ENCODE results near the gene IL12RB1. TPM values are rescaled to one million over a fixed set of nuclear protein-coding genes. Genes with fewer than 3 reads are reported as not detected.

Gene IL12RB1
- 10 to 100 TPM; 69.9 to 76.2 TPM for total RNA-seq

DNA sequence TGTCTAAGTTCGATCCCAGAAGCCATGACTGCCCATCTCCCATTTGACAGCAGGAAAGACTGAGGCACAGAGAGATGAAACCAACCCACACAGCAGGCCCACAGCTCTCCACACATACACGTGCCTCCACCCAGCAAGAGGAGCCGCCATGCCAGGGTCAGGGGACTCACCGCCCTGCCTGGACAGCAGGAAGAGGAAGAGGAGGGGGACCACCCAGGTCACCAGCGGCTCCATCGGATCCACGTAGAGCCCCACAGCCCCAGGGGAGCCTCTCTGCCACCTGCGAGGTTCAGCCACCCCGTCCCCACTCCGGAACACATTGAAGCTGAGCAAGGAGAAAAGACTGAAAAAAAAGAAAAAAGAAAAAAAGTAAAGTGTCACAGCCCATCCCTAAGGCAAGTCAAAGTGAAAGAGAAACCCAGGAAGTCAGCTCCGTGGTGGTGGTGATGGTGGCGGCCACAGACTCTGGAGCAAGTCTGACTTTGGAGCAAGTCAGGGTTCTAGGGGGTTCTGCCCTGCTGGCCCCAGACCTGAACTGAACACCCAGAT is at the start of gene IL12RB1:
TSS of gene IL12RB1 (minus strand) at position 345 of the 549 bp plus-strand sequence. CDS start at position 234, 111 bp downstream.
- no peaks in the 10 kb centered on the region for H3K27me3 Mint-ChIP-seq
- peak; percentile 71 for ATAC-seq
- DNase-seq, result peak; percentile 91
- H3K36me3 Mint-ChIP-seq, result peaks cover 24% of the 10 kb centered on the region
- peaks cover 3% of the 10 kb centered on the region for H3K9me3 Mint-ChIP-seq (ENCODE audit: low read depth)
- H3K4me3 Mint-ChIP-seq, result peak within 1 kb of the TSS; percentile 95
- CTCF ChIA-PET, result interaction anchor here (0.7 to 8.0 kb wide), 14 partner anchors 9 to 458 kb away, joined by 3 to 67 read pairs (median 3); partner anchors contain the start of genes ARRDC2, LSM4 and MAST3
- peaks cover 69% of the 10 kb centered on the region for H3K4me1 Mint-ChIP-seq
- peak within 1 kb of the TSS; percentile 99 for H3K27ac Mint-ChIP-seq

DNA sequence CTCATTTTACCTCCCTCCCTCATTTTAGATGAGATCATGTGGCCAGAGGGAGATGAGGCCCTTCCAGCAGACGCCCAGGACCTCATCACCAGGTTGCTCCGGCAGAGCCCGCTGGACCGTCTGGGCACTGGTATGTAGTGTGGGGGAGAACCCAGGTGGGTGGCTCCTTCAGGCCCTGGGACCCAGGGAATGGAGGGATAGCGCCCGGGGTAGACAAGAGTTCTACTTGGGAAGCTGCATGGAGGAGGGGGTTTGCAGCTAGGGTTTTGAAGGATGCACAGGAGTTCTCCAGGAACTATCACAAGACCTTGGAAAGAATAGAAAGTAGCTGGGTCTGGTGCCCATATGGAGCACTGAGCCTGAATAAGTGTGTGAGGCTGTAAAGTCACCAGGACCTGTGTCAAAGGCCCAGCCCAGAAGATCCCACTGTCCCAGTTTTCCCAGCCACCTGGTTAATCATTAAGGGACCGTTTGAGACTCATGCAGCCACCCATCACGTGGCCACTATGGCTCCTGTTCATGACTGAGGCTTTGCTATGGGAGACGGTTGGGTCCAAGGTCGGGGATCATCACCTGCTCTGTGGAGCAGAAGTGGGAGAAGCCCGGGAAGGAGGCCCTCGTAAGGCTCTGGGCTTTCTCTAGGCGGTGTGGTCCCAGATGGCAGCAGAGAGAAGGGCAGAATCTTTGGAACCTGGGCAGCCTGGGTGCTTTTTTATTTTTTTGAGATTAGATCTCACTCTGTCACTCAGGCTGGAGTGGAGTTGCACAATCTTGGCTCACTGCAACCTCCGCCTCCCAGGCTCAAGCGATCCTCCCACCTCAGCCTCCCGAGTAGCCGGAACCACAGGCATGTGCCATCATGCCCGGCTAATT is 49.2 kb upstream of the IL12RB1 start:
- H3K36me3 Mint-ChIP-seq, result peaks cover 34% of the 10 kb centered on the region
- DNase-seq (no peak), ATAC-seq (no peak)
- no peaks in the 10 kb centered on the region for H3K9me3 Mint-ChIP-seq (ENCODE audit: low read depth)
- CTCF ChIA-PET, result no interaction called here
- H3K27ac Mint-ChIP-seq, result no peak overlapping the region
- H3K4me1 Mint-ChIP-seq, result no peaks in the 10 kb centered on the region
- H3K4me3 Mint-ChIP-seq, result no peak overlapping the region
- no peaks in the 10 kb centered on the region for H3K27me3 Mint-ChIP-seq

DNA sequence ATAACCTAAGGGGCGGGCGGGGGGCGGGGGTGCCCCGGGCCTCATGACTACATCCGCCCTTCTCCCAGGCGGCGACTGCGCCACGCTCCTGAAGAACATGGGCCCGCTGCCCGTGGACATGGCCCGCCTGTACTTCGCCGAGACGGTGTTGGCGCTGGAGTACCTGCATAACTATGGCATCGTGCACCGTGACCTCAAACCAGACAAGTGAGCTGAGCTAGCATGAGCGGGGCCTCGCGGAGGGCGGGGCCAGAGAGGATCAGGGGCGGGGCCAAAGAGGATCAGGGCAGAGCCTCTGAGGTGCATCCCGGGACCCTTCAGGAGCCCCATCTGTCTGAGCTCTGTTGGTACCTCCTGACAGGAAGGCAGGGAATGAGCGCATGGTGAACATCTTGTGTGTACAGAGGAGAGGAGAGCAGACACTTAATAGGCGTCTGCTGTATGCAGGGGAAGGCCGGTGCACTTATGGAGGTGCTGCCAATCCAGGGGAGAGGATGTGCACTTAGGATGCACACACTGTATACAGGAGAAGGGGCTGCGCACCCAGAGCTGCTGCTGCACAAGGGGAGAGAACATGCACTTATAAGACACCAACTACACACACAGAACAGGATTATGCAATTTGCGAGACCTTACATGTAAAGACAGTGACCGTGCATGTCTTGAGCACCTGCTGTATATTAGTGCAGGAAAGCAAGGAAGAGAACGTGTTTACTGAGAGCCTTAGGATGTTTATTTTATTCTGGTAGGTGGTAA is 45.3 kb upstream of the IL12RB1 start:
- Mint-ChIP-seq H3K27ac (no peak overlapping the region), H3K27me3 (no peaks in the 10 kb centered on the region), H3K9me3 (ENCODE audit: low read depth) (no peaks in the 10 kb centered on the region), H3K4me1 (peaks cover 10% of the 10 kb centered on the region), H3K36me3 (peaks cover 36% of the 10 kb centered on the region), H3K4me3 (no peak overlapping the region)
- DNase-seq (no peak), ATAC-seq (no peak)
- CTCF ChIA-PET, result interaction anchor here (1.4 kb wide), 1 partner anchor 21 kb away, joined by 4 read pairs; no protein-coding TSS in a partner anchor

DNA sequence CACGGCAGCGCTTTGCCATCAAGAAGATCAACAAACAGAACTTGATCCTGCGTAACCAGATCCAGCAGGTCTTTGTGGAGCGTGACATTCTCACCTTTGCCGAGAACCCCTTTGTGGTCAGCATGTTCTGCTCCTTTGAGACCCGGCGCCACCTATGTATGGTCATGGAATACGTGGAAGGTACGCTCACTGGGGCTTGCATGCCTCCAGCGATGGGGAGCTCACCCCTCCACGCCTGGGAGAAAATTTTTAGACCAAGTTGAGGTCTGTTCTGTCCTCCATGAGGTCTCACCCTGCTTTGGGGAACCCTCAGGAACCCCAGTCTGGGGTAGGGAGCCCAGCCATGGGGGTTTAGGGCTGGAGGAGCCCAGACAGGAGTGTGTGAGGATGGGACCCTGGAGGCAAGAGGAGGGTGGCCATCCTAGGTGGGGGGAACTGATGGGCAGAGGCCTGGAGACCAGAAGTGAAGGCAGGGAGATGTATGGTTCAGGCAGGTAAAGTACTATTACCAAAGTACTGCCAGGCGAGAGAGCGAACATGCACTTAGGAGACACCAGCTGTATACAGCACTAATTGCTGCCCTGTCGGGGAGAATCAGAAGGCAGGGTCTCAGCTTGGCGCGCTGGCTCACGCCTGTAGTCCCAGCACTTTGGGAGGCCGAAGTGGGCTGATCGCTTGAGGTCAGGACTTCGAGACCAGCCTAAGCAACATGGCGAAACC is 43.9 kb upstream of the IL12RB1 start:
- Mint-ChIP-seq H3K36me3 (peaks cover 37% of the 10 kb centered on the region), H3K4me3 (no peak overlapping the region), H3K27me3 (no peaks in the 10 kb centered on the region), H3K9me3 (ENCODE audit: low read depth) (no peaks in the 10 kb centered on the region), H3K4me1 (peaks cover 10% of the 10 kb centered on the region), H3K27ac (no peak overlapping the region)
- DNase-seq (no peak), ATAC-seq (no peak)
- CTCF ChIA-PET, result interaction anchor here (2.5 kb wide), 1 partner anchor 11 kb away, joined by 9 read pairs; no protein-coding TSS in a partner anchor

DNA sequence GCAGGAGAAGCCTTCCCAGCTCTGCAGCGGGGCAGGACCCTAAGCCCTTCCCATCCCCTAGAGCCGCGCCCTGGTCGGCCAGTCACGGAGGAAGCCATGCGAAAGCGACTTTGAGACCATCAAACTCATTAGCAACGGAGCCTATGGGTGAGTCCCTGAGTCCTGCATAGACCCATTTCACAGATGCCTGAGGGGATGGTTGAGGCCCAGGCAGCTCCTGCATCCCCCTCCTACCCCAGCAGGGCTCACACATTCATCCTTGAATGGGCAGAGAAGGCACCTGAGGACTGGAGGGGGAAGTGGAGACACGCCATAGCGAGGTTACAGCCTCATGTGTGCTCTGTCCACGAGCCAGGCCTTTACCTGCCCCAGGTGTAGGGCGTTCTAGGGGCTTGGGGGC is 42.1 kb upstream of the IL12RB1 start:
- Mint-ChIP-seq H3K27ac (peak overlapping the region; percentile 74), H3K4me1 (peaks cover 10% of the 10 kb centered on the region), H3K4me3 (no peak overlapping the region), H3K9me3 (ENCODE audit: low read depth) (no peaks in the 10 kb centered on the region), H3K27me3 (no peaks in the 10 kb centered on the region), H3K36me3 (peaks cover 35% of the 10 kb centered on the region)
- ATAC-seq (no peak), DNase-seq (no peak)
- CTCF ChIA-PET, result interaction anchor here (0.8 to 2.7 kb wide), 6 partner anchors 9 to 45 kb away, joined by 3 to 9 read pairs (median 4); partner anchors contain the start of gene IFI30

DNA sequence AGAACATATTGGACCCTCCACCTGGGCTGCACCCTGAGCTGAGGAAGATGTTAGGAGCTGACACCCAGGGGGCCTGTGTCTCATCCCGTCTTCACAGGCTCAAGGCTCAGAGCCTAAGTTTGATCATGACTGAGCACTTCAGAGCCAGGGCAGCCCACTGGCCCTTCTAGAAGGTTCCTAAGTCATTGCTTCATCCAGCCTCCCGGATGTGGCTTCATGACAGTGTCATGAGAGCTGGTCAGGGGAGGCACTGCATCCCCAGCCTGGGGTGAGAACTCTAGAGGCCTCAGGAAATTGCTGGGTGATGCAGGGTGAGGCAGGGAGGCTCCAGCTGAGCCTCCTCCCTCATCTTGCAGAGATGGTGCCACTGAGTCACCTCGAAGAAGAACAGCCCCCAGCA is 41.3 kb upstream of the IL12RB1 start:
- ATAC-seq (peak; percentile 90), DNase-seq (peak; percentile 77)
- CTCF ChIA-PET, result interaction anchor here (1.0 to 2.7 kb wide), 7 partner anchors 8 to 33 kb away, joined by 3 to 9 read pairs (median 8); no protein-coding TSS in a partner anchor
- no peaks in the 10 kb centered on the region for H3K9me3 Mint-ChIP-seq (ENCODE audit: low read depth)
- H3K4me3 Mint-ChIP-seq, result no peak overlapping the region
- H3K4me1 Mint-ChIP-seq, result peaks cover 11% of the 10 kb centered on the region
- peaks cover 37% of the 10 kb centered on the region for H3K36me3 Mint-ChIP-seq
- peak overlapping the region; percentile 74 for H3K27ac Mint-ChIP-seq
- no peaks in the 10 kb centered on the region for H3K27me3 Mint-ChIP-seq

DNA sequence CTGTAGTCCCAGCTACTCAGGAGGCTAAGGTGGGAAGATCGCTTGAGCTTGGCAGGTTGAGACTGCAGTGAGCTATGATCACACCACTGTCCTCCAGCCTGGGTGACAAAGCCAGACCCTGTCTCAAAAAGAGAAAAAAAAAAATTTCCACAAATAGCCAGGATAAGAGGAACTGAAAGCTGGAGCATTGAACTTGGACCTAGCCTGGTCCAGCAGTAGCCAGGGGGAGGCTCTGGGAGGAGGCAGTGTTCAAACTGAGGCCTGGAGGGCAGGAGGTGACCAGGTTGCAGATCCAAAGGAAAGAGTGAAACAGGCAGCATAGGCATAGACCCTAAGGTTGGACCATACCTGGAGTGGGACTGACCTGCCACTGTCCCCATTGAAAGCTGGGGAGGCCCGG is 39.4 kb upstream of the IL12RB1 start:
- Mint-ChIP-seq H3K27ac (peak overlapping the region; percentile 32), H3K9me3 (ENCODE audit: low read depth) (no peaks in the 10 kb centered on the region), H3K4me1 (peaks cover 16% of the 10 kb centered on the region), H3K27me3 (no peaks in the 10 kb centered on the region), H3K4me3 (no peak overlapping the region), H3K36me3 (peaks cover 29% of the 10 kb centered on the region)
- no peak for ATAC-seq
- CTCF ChIA-PET, result interaction anchor here (0.9 kb wide), 2 partner anchors 13 to 42 kb away, joined by 4 to 6 read pairs; no protein-coding TSS in a partner anchor
- no peak for DNase-seq

DNA sequence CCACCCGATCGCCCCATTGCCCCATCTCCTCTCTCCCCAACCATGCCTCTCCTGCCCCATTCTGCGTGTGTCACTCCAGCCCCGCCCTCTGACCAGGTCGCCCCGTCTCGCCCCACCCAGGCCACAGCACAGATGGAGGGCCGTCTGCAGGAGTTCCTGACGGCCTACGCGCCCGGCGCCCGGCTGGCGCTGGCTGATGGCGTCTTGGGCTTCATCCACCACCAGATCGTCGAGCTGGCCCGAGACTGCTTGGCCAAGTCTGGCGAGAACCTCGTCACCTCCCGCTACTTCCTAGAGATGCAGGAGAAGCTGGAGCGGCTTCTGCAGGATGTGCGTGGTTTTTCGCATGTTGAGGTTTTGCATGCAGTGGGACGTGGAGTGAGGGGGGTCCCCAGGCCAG is 37.1 kb upstream of the IL12RB1 start:
- Mint-ChIP-seq H3K27me3 (no peaks in the 10 kb centered on the region), H3K36me3 (peaks cover 21% of the 10 kb centered on the region), H3K9me3 (ENCODE audit: low read depth) (no peaks in the 10 kb centered on the region), H3K4me3 (no peak overlapping the region), H3K4me1 (peaks cover 39% of the 10 kb centered on the region), H3K27ac (no peak overlapping the region)
- DNase-seq (no peak), ATAC-seq (no peak)
- CTCF ChIA-PET, result interaction anchor here (0.6 to 2.3 kb wide), 2 partner anchors 45 to 289 kb away, joined by 3 to 6 read pairs; no protein-coding TSS in a partner anchor

DNA sequence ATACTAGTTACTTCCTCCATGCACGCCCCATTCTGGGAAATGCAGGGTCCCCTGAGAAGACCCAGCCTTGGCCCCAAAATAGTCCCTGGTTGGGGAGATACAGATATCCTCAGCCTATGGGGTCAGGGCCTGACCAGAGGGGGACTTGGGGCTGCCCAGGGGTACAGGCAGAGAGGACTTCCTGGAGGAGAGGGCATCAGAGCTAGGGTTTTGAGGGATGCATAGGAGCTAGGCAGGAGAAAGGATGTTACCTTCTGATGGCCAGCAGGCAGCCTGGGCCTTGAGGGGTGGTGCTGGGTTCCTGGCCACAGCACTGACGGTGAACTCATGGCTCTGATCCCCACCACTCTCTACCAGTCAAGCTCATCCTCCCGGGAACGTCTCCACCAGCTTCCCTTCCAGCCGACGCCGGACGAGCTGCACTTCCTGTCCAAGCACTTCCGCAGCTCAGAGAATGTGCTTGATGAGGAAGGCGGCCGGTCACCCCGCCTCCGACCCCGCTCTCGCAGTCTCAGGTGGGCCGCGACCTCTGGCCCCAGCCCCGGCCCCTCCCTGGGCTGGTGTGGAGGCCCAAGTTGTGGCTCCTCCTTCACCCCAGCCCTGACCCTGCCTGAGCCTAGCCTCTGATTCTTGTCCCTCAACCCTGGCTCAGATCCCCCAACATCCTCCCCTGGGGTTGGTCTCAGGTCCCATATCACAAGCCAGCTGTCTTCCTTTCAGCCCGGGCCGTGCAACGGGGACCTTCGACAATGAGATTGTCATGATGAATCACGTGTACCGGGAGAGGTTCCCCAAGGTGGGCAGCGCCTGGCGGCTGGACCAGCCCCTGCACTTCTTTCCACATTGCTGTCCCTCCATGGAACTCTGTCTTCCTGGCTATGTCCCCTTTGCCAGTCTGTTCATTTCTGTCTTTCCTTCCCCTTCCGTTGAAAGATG is 36.4 kb upstream of the IL12RB1 start:
- CTCF ChIA-PET, result interaction anchor here (0.9 to 2.6 kb wide), 4 partner anchors 10 to 45 kb away, joined by 3 to 9 read pairs (median 4); no protein-coding TSS in a partner anchor

DNA sequence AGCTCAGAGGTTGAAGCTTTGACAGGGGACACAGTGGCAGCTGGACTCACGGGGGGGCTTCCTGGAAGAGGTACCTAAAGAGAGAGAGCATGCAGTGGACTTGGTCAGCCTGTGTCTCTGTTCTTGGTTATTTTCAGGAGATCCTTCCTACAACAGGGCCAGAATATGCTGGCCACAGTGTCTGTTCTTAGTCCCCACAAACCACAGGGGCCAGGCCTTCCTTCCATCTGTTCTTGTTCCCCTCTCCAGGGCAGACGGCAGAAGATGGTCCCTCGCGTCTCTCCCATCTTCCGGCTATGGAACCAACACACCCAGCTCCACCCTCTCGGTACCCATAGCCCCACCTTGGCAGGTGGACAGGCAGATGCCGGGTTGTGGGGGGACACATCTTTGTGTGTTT is 35.7 kb upstream of the IL12RB1 start:
- H3K4me3 Mint-ChIP-seq, result no peak overlapping the region
- no peaks in the 10 kb centered on the region for H3K27me3 Mint-ChIP-seq
- no peaks in the 10 kb centered on the region for H3K9me3 Mint-ChIP-seq (ENCODE audit: low read depth)
- peaks cover 38% of the 10 kb centered on the region for H3K4me1 Mint-ChIP-seq
- CTCF ChIA-PET, result interaction anchor here (0.9 to 2.6 kb wide), 4 partner anchors 9 to 46 kb away, joined by 3 to 9 read pairs (median 4); no protein-coding TSS in a partner anchor
- DNase-seq (no peak), ATAC-seq (no peak)
- H3K36me3 Mint-ChIP-seq, result peaks cover 15% of the 10 kb centered on the region
- peak overlapping the region; percentile 24 for H3K27ac Mint-ChIP-seq

More for the DNA sequence above, 36.4 kb upstream of the IL12RB1 start:
- no peak for DNase-seq
- Mint-ChIP-seq H3K27me3 (no peaks in the 10 kb centered on the region), H3K36me3 (peaks cover 15% of the 10 kb centered on the region), H3K4me3 (no peak overlapping the region), H3K9me3 (ENCODE audit: low read depth) (no peaks in the 10 kb centered on the region), H3K27ac (peak overlapping the region; percentile 24), H3K4me1 (peaks cover 41% of the 10 kb centered on the region)
- no peak for ATAC-seq

DNA sequence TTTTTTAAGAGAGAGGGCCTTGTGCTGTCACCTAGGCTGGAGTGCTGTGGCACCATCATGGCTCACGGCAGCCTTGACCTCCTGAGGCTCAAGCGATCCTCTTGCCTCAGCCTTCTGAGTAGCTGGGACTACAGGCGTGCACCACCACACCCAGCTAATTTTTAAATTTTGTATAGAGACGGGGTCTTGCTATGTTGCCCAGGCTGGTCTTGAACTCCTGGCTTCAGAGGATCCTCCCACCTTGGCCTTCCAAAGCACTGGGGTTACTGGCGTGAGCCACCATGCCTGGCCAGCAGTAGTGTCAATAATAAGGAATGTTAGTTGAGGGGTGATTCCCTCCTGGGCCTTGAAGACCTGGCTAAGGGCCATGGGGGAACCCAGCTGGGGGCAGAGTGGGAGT is 34.4 kb upstream of the IL12RB1 start:
- peak overlapping the region; percentile 90 for H3K27ac Mint-ChIP-seq
- no peak overlapping the region for H3K4me3 Mint-ChIP-seq
- H3K27me3 Mint-ChIP-seq, result no peaks in the 10 kb centered on the region
- H3K36me3 Mint-ChIP-seq, result peaks cover 13% of the 10 kb centered on the region
- ATAC-seq, result no peak
- DNase-seq, result no peak
- H3K4me1 Mint-ChIP-seq, result peaks cover 42% of the 10 kb centered on the region
- CTCF ChIA-PET, result interaction anchor here (0.6 to 2.6 kb wide), 3 partner anchors 8 to 183 kb away, joined by 3 to 9 read pairs (median 5); partner anchors contain the start of gene PIK3R2
- no peaks in the 10 kb centered on the region for H3K9me3 Mint-ChIP-seq (ENCODE audit: low read depth)
